ENCODE results near the gene USP48.

USP48 gene

GRCh38 chr1:21629971-21630370 lies 153.0 kb downstream of the USP48 start:
- no peak for DNase-seq
- no peak overlapping the region for H3K4me3 ChIP-seq (ENCODE audit: low read depth, low read length)
- no peaks in the 10 kb centered on the region for H3K27me3 ChIP-seq (ENCODE audit: insufficient read depth, low read depth, severe bottlenecking)
- no peak overlapping the region for H3K27ac ChIP-seq
- TF ChIP-seq, protein P1, sequence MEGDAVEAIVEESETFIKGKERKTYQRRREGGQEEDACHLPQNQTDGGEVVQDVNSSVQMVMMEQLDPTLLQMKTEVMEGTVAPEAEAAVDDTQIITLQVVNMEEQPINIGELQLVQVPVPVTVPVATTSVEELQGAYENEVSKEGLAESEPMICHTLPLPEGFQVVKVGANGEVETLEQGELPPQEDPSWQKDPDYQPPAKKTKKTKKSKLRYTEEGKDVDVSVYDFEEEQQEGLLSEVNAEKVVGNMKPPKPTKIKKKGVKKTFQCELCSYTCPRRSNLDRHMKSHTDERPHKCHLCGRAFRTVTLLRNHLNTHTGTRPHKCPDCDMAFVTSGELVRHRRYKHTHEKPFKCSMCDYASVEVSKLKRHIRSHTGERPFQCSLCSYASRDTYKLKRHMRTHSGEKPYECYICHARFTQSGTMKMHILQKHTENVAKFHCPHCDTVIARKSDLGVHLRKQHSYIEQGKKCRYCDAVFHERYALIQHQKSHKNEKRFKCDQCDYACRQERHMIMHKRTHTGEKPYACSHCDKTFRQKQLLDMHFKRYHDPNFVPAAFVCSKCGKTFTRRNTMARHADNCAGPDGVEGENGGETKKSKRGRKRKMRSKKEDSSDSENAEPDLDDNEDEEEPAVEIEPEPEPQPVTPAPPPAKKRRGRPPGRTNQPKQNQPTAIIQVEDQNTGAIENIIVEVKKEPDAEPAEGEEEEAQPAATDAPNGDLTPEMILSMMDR (IDR thresholded peaks at IDR 0.05; ENCODE audit: low read depth, low read length): no peak
- H3K36me3 ChIP-seq: no peaks in the 10 kb centered on the region
- H3K9me3 ChIP-seq (ENCODE audit: severe bottlenecking): no peaks in the 10 kb centered on the region

DNA sequence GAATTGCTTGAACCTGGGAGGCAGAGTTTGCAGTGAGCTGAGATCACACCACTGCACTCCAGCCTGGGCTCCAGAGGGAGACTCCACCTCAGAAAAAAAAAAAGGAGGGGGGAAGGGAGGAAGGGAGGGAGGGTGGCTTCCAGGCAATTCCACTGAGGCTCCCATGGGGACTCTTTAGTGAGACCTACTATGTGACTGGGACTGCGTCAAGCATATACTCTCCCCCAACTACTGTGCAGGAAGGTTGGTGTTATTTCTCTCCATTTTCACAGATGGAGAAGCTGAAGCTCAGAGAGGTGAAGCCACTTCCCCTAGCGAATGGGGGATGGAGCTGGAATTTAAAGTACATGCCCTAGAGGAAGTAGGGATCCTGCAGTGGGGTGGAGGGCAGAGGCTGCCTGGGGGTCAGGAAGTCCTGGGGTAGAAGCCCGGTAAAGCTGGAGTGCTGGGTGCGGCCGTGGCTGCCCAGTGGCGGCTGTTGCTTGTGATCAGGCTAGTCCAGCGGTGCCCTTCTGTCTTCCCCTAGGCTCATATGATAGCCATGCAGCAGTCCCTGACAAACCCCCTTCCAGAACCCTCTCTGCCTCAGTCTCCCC lies 154.1 kb downstream of the USP48 start:
- no peak for DNase-seq
- Histone ChIP-seq H3K27me3 (ENCODE audit: insufficient read depth, low read depth, severe bottlenecking) (no peaks in the 10 kb centered on the region), H3K27ac (no peak overlapping the region)

More for the DNA sequence above, 154.1 kb downstream of the USP48 start:
- TF ChIP-seq, protein P1 (IDR thresholded peaks at IDR 0.05; ENCODE audit: low read depth, low read length): no peak
- Histone ChIP-seq H3K4me3 (ENCODE audit: low read depth, low read length) (no peak overlapping the region), H3K36me3 (no peaks in the 10 kb centered on the region), H3K9me3 (ENCODE audit: severe bottlenecking) (no peaks in the 10 kb centered on the region)
